Keratinocyte (primary cell): ENCODE data around the gene EPAS1. TPM values are rescaled to one million over a fixed set of nuclear protein-coding genes. Genes with fewer than 3 reads are reported as not detected.

ENCODE experiments used
- DNase-seq: peaks from one replicate; pipeline ENCODE4 v3.0.0-alpha.2; 2011; ENCODE audit warnings: low read depth, missing footprints, low spot score
- FAIRE-seq: peaks from 2 replicates; lab custom pipeline; 2011; peaks lifted over from hg19 to GRCh38; lab: Jason Lieb, UNC
- H2AFZ ChIP-seq: 2 replicates; pipeline ENCODE4 v1.6.0; 2012; ENCODE audit warnings: low read length, control low read depth, inconsistent platforms; ENCODE audit not compliant: control insufficient read depth
- H3K27ac ChIP-seq: 2 replicates; pipeline ENCODE4 v1.5.1; 2011; ENCODE audit warnings: low read length; ENCODE audit not compliant: control insufficient read depth, insufficient read depth
- H3K27me3 ChIP-seq: 3 replicates; pipeline ENCODE4 v1.6.0; 2011; ENCODE audit warnings: low read length; ENCODE audit not compliant: control insufficient read depth, insufficient read depth; ENCODE audit errors: extremely low read depth
- H3K36me3 ChIP-seq, 2 experiments: 2 replicates in 1 of 2; 3 replicates in 1 of 2; pipeline ENCODE4 v1.5.1; 2011; ENCODE audit warnings: low read length in 2 of 2, mild to moderate bottlenecking in 1 of 2; ENCODE audit not compliant: control insufficient read depth in 2 of 2, insufficient read depth in 2 of 2; ENCODE audit errors: extremely low read depth in 1 of 2
- H3K4me1 ChIP-seq: 3 replicates; pipeline ENCODE4 v1.5.1; 2011; ENCODE audit warnings: low read length; ENCODE audit not compliant: control insufficient read depth, insufficient read depth; ENCODE audit errors: extremely low read depth
- H3K4me2 ChIP-seq: 3 replicates; pipeline ENCODE4 v1.6.0; 2011; ENCODE audit warnings: low read depth, low read length; ENCODE audit not compliant: control insufficient read depth, insufficient read depth; ENCODE audit errors: extremely low read depth
- H3K4me3 ChIP-seq, 3 experiments: fragments of 200-600 bp in 1 of 3; sonication (generic) in 1 of 3; 2 replicates in 2 of 3; 3 replicates in 1 of 3; pipeline ENCODE4 v1.5.1; 2011 to 2016; ENCODE audit warnings: low read length in 3 of 3, mild to moderate bottlenecking in 3 of 3, control low read depth in 2 of 3, inconsistent platforms in 1 of 3, low read depth in 1 of 3, mixed read lengths in 1 of 3, mixed run types in 1 of 3, moderate library complexity in 1 of 3; ENCODE audit not compliant: control insufficient read depth in 2 of 3, insufficient read depth in 2 of 3; ENCODE audit errors: extremely low read depth in 1 of 3
- H3K79me2 ChIP-seq: 2 replicates; pipeline ENCODE4 v1.6.0; 2012; ENCODE audit warnings: low read length; ENCODE audit not compliant: control insufficient read depth, insufficient read depth
- H3K9ac ChIP-seq: 3 replicates; pipeline ENCODE4 v1.6.0; 2011; ENCODE audit warnings: low read length; ENCODE audit not compliant: control insufficient read depth, insufficient read depth; ENCODE audit errors: extremely low read depth
- H3K9me1 ChIP-seq: 3 replicates; pipeline ENCODE4 v1.6.0; 2011; ENCODE audit warnings: low read length; ENCODE audit not compliant: control insufficient read depth, insufficient read depth; ENCODE audit errors: extremely low read depth
- H3K9me3 ChIP-seq: 2 replicates; pipeline ENCODE4 v1.5.1; 2012; ENCODE audit warnings: low read depth, low read length; ENCODE audit not compliant: control insufficient read depth
- H4K20me1 ChIP-seq: 3 replicates; pipeline ENCODE4 v1.6.0; 2011; ENCODE audit warnings: low read length; ENCODE audit not compliant: control insufficient read depth, insufficient read depth; ENCODE audit errors: extremely low read depth
- EZH2 ChIP-seq: IDR thresholded peaks from one replicate; pipeline ENCODE4 v1.6.1; 2012; ENCODE audit warnings: inconsistent platforms, mild to moderate bottlenecking, low read length, moderate library complexity
- dilution Hi-C: fragments of 300-500 bp; cut with MboI; formaldehyde crosslinking; loops from one replicate; pipeline ENCODE4 v1.7.0; 2020; ENCODE audit warnings: low sequenced_read_pairs; ENCODE audit not compliant: extremely low pct_ligation_motif_present
- polyA plus RNA-seq, 5 experiments: library from polyadenylated mRNA; depleted of rRNA in 3 of 5; stranded (reverse) in 3 of 5; stranded (forward) in 1 of 5; unstranded in 1 of 5; fragments of >200 nt; gene quantifications; 1 replicate in 1 of 5; 2 replicates in 3 of 5; 3 replicates in 1 of 5; pipeline versions ENCODE4 v1.2.1 to v1.2.3, GENCODE V29; 2011 to 2012; ENCODE audit warnings: missing spikeins in 2 of 5, low read depth in 1 of 5, low replicate concordance in 1 of 5
- TF ChIP-seq, protein P1 (sequence below), 3 experiments: IDR thresholded peaks in 1 of 3; conservative IDR thresholded peaks in 1 of 3; optimal IDR thresholded peaks in 1 of 3; 2 replicates in 2 of 3; 3 replicates in 1 of 3; pipeline versions ENCODE3 to v1.5.1; 2011; ENCODE audit warnings: low read length in 3 of 3, mild to moderate bottlenecking in 3 of 3, moderate library complexity in 2 of 3, control low read depth in 1 of 3, inconsistent platforms in 1 of 3; ENCODE audit not compliant: insufficient read depth in 2 of 3; ENCODE audit errors: extremely low read depth in 1 of 3

The EPAS1 gene
- polyA plus RNA-seq, 1 donor (not counting 4 experiments of a cell fraction or from before 2014, with no cell fraction given) = 96.7 TPM

DNA sequence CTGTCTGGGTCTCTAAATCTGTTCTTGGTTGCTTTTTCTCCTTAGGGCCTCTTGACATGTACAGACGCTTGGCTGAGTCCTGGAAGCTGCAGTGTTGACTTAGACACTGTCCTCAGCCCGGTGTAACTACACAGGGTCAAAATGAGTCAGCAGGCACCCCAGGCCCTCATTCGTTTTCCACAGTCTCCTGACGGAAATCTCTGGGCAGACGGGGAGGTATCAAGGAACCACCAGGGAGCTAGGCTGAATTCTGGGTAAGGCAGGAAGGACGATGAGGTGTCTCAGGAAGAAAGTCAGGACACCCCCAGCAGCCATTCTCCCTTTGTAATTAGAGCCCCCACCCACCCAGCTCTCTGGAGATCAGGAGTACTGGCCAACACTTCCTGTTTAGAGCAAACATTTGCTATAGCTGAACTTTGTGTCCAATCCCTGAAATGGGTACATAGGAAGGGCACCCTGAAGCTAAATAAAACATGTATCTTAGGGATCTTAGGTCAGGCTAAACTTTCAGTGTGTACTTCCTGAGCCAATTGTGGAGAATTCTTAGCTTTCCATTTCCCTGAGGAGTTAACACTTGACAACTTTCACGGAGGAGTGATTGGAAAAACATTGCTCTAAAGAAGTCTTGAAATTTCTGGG lies 23.9 kb upstream of the EPAS1 start:
- TF ChIP-seq, protein P1, sequence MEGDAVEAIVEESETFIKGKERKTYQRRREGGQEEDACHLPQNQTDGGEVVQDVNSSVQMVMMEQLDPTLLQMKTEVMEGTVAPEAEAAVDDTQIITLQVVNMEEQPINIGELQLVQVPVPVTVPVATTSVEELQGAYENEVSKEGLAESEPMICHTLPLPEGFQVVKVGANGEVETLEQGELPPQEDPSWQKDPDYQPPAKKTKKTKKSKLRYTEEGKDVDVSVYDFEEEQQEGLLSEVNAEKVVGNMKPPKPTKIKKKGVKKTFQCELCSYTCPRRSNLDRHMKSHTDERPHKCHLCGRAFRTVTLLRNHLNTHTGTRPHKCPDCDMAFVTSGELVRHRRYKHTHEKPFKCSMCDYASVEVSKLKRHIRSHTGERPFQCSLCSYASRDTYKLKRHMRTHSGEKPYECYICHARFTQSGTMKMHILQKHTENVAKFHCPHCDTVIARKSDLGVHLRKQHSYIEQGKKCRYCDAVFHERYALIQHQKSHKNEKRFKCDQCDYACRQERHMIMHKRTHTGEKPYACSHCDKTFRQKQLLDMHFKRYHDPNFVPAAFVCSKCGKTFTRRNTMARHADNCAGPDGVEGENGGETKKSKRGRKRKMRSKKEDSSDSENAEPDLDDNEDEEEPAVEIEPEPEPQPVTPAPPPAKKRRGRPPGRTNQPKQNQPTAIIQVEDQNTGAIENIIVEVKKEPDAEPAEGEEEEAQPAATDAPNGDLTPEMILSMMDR (optimal IDR thresholded peaks at IDR 0.05 in 1 of 3, IDR thresholded peaks at IDR 0.05 in 1 of 3, conservative IDR thresholded peaks at IDR 0.05 in 1 of 3; ENCODE audit: extremely low read depth in 1 of 3, insufficient read depth in 2 of 3, low read length in 3 of 3) = no peak
- dilution Hi-C loops = no loop called here
- FAIRE-seq = no peak

DNA sequence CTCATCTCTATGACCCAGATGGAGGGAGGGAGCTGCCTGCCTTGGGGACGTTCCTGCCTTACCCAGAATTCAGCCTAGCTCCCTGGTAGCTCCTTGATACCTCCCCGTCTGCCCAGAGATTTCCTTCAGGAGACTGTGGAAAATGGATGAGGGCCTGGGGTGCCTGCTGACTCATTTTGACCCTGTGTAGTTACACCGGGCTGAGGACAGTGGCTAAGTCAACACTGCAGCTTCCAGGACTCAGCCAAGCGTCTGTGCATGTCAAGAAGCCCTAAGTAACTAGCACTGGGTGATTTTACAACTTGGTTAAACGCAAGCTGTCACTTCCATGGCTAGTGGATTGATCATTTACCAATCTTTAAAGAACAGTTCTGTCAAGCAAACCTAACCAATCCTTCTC lies 23.3 kb upstream of the EPAS1 start:
- Histone ChIP-seq H3K9me3 (no peaks in the 10 kb centered on the region), H3K9ac (no peak overlapping the region), H3K4me3 (no peak overlapping the region), H3K4me1 (peaks cover 9% of the 10 kb centered on the region), H4K20me1 (no peaks in the 10 kb centered on the region), H3K27me3 (no peaks in the 10 kb centered on the region), H3K9me1 (no peaks in the 10 kb centered on the region), H3K36me3 (no peaks in the 10 kb centered on the region), H3K27ac (no peak overlapping the region), H3K4me2 (no peak overlapping the region), H2AFZ (no peak overlapping the region), H3K79me2 (no peaks in the 10 kb centered on the region)
- no peak for FAIRE-seq
- no peak for TF ChIP-seq EZH2
- TF ChIP-seq, protein P1 (optimal IDR thresholded peaks at IDR 0.05 in 1 of 3, IDR thresholded peaks at IDR 0.05 in 1 of 3, conservative IDR thresholded peaks at IDR 0.05 in 1 of 3; ENCODE audit: extremely low read depth in 1 of 3, insufficient read depth in 2 of 3, low read length in 3 of 3) = no peak
- dilution Hi-C loops = no loop called here
- DNase-seq = no peak

More for the DNA sequence above, 23.9 kb upstream of the EPAS1 start:
- no peaks in the 10 kb centered on the region for H3K27me3 ChIP-seq
- no peak overlapping the region for H3K4me3 ChIP-seq
- no peak overlapping the region for H3K9ac ChIP-seq
- H3K4me1 ChIP-seq = peaks cover 9% of the 10 kb centered on the region
- H2AFZ ChIP-seq = no peak overlapping the region
- H3K79me2 ChIP-seq = no peaks in the 10 kb centered on the region
- H3K9me1 ChIP-seq = no peaks in the 10 kb centered on the region
- no peak for DNase-seq
- no peak overlapping the region for H3K4me2 ChIP-seq
- no peaks in the 10 kb centered on the region for H3K9me3 ChIP-seq
- no peaks in the 10 kb centered on the region for H3K36me3 ChIP-seq
- no peaks in the 10 kb centered on the region for H4K20me1 ChIP-seq
- no peak overlapping the region for H3K27ac ChIP-seq
